Stimulated activated CD8-positive, alpha-beta memory T cell treated with anti-CD3 and anti-CD28 coated beads, Interleukin-4, amount 100 ng/mL, for 1 hour (primary cell): ENCODE measurements around the gene TRERF1.
"Not testable (repeated sequence)": the region's sequence is repeated elsewhere in the genome, so short reads cannot be mapped to it uniquely, and the experiment has no call there.

ENCODE experiments used
- DNase-seq, 2 donors: peaks; one replicate each; pipeline ENCODE4 v3.0.0-alpha.2; 2020; ENCODE audit warnings: low read depth in 2 of 2, low spot score in 1 of 2

Gene TRERF1

GRCh38 chr6:42451333-42452170 lies at the start of gene TRERF1:
Gene TRERF1, minus strand, starts transcription at chr6:42451926. Its CDS starts 182,336 bp downstream, at chr6:42269590.
- no peak for DNase-seq

- no peak for DNase-seq
These were observed 46.9 kb upstream of the TRERF1 start for GRCh38 chr6:42498473-42499128.

- DNase-seq = no peak
These were observed 42.3 kb upstream of the TRERF1 start for GRCh38 chr6:42493914-42494539.

GRCh38 chr6:42488129-42488528 lies 36.4 kb upstream of the TRERF1 start:
- DNase-seq = no peak

GRCh38 chr6:42484261-42484660 lies 32.5 kb upstream of the TRERF1 start:
- no peak for DNase-seq

GRCh38 chr6:42482174-42482573 lies 30.4 kb upstream of the TRERF1 start:
- no peak for DNase-seq

- DNase-seq = no peak
These were observed 20.0 kb upstream of the TRERF1 start for GRCh38 chr6:42471714-42472113.

GRCh38 chr6:42471142-42471541 lies 19.4 kb upstream of the TRERF1 start:
- no peak for DNase-seq

GRCh38 chr6:42468273-42468672 lies 16.5 kb upstream of the TRERF1 start:
- no peak for DNase-seq

- DNase-seq = no peak
These were observed 15.9 kb upstream of the TRERF1 start for GRCh38 chr6:42467651-42468050.

- not testable (repeated sequence) for DNase-seq
These were observed 14.7 kb upstream of the TRERF1 start for GRCh38 chr6:42466470-42466869.

GRCh38 chr6:42462474-42462972 lies 10.8 kb upstream of the TRERF1 start:
- DNase-seq = no peak

- DNase-seq = no peak
These were observed 9.2 kb upstream of the TRERF1 start for GRCh38 chr6:42460883-42461282.

GRCh38 chr6:42459888-42460287 lies 8.2 kb upstream of the TRERF1 start:
- no peak for DNase-seq

- DNase-seq = no peak
These were observed 2.7 kb upstream of the TRERF1 start for GRCh38 chr6:42454428-42454791.

GRCh38 chr6:42453654-42454427 lies 2.1 kb upstream of the TRERF1 start:
- no peak for DNase-seq

GRCh38 chr6:42453031-42453653 lies 1.4 kb upstream of the TRERF1 start:
- peak in 1 of 2 donors; percentile 46 for DNase-seq

- no peak for DNase-seq
These were observed 675 bp upstream of the TRERF1 start for GRCh38 chr6:42452171-42453030.

- DNase-seq = no peak
These were observed 1.0 kb downstream of the TRERF1 start for GRCh38 chr6:42450477-42451332.
